ENCODE data around the gene ITGAL.
"Not testable (repeated sequence)": the region's sequence is repeated elsewhere in the genome, so short reads cannot be mapped to it uniquely, and the experiment has no call there.

The ITGAL gene

DNA sequence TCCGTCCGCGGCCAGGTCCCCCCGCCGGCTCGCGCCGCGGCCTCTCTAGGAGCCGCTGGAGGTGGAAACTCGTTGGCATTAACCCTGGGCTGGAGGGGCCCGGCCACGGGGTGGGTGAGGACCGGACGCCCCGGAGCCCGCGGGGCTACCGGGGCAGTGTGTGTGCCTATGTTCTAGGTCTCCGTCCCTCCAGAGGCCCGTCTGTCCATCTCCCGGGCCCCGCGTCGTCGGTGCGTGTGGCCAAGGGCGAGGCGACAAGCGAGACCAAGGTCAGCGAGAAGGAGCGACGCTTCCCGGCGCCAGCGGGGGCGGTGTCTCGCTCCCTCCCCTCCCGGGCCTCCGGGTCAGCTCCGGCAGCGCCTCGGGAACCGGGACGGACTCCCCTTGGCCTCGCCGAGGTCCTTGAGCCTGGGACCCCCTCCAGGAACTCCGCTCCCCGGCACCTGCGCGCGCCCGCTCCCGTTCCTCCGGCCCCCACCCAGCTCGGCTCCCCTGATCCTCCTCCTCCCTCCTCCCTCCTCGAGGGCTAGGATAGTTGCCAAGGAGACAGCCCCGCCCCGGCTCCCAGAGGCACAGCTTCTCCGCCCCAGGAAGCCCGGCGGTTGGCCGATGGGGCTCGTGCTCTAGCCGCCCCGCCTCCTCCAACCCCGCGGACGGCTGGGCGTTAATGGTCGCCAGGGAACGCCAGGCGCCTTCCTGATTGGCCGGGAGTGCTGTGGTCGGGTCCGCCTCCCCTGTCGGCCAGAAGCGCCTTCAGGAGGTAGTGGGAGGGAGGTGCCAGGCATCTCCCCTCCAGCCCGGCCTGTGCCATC, 54.5 kb downstream of the ITGAL start:
- peak; percentile 75 for DNase-seq

DNA sequence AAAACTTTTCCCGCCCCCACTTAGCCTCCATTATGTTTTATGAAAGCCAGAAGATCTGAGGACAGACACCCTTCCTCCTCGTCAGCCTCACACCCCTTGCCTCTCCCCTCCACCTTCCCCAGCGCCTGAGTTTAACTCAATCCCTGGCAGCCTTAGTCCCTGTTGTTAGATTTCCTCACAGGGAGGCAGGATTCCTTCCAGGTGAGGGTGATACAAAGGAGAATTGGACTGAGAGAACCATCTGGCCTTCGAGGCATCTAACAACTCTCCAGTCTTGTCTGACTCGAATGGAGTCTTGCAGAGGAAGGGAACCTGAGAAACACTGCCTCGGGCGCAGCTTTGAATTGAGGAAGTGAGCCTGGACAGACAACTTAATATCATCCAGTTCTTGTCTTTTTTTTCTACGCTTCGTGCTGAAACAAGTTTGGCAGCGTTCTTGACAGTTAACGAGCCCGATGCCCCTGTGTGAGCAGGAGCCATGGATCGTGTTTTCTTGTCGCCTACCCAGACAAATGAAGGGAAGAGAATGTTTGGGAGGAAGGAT, 55.2 kb downstream of the ITGAL start:
- DNase-seq = no peak

DNA sequence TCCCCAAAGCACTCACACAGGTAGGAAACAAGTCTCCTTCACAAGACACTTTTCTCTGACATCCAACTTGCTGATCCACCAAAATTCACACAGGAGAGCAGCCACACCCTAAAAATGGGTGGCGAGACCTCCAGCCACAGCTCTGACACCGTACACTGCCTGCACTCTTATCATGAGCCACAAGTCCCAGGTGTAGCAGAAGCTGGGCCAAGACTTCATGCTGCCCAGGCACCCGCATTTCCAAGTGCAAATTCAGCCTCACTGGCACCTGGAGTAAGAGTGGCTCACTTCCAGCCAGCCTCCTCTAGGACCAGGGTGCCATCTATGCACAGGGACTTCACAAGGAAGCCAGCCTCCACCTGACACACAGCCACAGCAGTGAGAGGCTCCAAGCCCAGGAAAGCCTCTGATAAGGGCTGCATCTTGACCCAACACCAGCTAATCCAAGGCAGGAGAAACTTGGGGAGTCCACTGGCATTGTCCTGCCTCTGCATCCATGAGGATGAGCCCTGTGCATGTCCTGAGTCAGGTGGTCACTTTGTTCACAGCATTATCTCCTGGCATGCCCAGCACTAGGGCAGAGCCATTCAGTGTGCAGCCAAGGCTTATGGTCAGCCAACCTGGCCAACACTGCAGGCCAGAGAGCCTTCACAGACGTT, 56.4 kb downstream of the ITGAL start:
- no peak for DNase-seq

DNA sequence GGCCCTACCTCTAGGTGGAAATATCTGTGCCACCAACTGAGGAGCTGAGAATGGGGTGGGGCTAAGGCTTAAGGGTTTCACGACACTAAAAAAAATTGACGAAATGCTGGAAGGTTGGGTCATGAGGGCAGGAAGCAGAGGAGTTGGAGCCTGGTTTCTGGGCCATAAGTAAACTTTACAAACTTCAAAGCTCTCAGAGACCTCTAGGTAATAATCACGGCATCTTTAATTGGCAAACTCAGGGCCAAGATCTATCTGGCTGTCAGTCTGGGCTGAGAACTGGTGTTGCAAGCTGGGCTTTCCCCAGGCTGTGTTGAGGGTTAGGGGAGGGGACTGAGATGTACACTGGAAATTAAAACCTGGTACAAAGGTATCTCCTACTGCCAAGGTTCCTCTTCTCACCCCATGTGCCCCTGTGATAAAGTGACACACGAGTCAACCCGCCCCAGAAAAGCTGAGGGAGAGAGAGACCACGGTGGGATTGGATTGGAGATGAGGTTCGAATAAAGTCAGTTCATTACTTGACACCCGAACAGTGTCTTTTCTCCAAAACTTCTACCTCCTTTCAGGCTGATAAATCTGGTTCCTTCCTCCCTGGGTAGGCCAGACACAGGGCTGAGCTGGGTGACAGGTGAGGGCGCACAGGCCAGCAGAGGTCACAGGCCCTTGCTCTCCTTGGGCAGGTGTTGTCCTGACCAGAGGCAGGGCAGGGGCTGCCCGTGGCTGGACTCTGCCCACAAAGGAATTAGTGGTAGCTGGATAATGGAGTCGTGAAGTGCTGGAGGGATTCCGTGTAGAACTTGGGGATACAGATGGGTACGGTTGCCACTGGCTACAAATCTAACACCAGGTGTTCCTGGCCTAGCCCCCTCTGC, 57.9 kb downstream of the ITGAL start:
- DNase-seq = no peak

DNA sequence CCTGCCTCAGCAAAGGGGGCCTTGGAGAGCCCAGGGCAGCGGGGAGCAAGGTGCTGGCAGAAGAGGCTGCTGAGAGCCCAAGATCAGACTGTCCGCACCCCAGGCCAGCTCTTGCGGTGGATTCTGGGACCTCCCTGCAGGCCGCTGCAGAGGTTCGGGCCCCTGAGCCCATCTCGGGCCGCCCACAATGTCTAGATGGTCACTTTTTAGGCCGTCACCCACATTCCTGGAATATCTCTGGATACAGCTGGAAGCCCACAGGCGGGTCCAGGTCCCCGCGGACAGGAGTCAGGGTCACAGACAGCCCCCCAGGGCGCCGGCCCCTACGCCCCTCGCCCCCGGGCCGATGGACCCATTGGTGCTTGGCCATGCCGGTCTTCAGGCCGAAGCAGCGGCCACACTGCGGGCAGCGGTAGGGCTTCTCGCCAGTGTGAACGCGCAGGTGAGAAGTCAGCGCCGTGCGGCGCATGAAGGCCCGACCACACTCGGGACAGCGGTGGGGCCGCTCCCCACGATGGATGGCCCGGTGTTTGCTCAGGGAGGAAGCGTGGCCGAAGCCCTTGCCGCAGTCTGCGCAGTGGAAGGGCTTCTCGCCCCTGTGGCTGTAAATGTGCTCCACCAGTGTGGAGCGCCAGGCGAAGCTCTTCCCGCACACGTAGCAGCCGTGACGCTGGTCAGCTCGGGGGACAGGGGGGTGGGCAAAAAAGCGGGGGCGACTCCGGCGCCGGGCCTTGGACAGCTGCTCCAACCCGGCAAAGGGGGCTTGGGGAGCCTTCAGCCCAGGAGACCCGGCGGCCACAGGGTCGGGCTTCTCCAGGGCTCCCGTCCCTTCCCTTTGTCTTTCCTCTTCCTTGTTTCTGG, 60.0 kb downstream of the ITGAL start:
- no peak for DNase-seq

DNA sequence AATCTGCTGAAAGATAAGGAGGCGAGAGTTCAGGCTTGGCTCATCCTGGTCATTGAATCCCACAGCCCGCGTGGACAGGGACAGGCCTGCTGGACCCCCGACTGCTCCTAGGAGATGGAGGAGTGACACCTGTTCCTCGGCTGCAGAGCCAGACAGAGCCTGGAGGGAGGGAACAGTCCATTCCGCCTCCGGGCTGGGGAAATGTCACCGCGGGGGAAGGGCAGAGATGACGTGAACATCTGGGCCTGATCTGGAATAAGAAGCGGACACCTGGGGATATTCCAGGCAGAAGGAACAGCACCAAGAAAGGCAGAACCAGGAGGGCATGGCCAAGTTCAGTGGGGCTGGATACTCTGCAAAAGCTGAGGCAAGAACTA, 60.6 kb downstream of the ITGAL start:
- no peak for DNase-seq

DNA sequence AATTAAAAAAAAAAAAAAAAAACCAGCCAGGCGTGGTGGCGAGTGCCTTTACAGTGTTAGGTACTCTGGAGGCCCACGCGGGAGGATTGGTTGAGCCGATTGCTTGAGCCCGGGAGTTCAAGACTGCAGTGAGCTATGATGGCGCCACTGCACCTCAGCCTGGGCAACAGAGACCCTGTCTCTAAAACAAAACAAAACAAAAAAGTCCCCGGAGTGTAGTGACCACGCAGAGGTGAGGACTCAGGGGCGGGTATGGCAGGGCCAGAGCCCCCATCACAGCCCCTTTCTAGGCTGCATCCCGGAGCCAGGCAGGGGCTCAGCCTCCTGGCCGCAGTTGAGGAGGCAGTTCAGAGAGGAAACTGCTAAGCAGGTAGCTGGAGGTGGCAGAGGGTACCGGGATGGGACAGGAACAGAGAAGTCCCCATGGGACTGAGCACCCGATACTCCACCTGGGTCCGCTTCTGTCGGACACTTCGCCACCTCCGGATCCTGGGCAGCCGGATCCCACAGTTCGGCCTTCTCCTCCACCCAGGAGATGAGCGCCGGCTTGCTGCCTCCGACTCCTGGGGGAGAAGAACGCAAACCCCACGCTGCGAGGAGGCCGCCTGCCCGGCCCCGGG, 61.3 kb downstream of the ITGAL start:
- no peak for DNase-seq

DNA sequence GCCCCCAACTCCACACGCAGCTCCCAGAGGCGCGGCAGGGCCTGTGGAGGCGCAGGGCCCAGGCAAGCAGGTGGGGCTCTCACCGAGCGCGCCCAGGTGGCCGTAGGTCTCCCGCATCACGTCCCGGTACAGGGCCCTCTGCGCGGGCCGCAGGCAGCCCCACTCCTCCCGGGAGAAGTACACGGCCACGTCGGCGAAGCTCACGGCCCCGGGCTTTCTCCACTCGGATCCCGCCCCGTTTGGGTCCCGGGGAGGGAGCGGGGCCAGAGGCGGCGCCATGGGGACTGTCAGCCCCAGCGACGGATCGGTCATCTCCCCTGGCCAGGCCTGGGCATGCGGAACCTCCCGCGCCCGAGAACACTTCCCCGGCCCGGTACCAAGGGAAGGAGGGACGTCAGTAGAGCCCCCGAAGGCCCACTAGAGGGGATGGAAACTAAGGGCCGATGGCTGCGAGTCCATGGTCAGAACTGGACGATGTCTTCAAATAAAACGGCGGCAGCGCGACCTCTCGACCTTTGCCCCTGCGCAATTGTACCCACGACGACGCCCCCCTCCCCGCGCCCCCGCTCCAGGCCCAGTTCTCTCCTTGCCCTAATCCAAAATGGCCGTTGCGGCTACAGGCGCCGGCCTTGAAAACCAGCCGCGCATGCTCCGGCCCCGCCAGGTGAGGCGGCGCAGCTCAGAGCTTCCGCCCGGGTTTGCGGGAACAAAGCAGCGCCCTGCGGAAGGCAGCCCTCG, 62.0 kb downstream of the ITGAL start, which contains the start of gene ZNF747:
Gene ZNF747, minus strand, starts transcription at position 491 of the 738 bp plus-strand sequence. Its CDS starts 179 bp downstream, at position 312.
- peak; percentile 89 for DNase-seq

DNA sequence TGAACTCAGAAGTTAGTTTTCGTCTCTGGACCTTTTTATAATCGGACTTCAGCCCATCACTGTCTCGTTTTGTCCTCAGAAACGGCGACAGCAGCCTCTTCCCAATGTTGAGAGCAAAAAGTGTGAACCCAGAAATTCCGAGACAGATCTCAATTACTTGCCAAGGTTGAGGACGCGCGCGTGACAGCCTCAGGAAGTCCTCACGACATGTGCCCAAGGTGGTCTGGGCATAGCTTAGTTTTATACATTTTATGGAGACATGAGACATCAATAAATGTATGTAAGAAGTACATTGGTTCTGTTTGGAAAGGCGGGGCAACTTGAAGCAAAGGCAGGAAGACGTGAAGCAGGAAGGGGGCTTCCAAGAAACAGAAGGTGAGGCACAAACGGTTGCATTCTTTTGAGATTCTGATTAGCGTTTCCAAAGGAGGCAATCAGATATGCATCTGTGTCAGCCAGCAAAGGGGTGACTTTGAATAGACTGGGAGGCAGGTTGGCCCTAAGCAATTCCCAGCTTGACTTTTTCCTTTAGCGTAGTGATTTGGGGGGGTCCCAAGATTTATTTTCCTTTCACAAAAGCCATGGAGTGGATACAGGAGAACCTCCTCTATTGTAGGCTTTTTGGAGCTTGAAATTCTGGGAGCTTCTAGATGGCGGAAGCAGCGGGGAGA, 62.7 kb downstream of the ITGAL start:
- no peak for DNase-seq

DNA sequence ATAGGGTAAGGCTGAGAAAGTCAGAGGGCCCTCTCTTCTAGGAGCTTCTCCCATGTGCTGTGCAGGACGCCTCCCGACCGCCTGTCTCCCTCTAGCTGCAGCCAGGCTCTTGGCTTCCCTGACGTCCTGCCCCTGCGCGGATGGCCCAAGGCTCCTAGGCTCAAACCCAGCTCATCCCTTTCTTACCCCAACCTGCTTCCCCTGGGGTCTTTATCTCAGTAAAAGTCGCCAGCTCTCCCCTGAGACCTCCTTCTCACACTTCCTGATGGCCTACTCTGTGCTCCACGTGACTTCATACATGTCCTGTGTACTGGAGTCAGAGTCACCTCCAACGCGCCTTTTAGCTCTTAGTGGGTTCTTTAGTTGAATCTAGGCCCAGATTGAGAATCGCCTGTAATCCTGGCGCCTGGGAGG, 63.2 kb downstream of the ITGAL start:
- DNase-seq = peak; percentile 50

DNA sequence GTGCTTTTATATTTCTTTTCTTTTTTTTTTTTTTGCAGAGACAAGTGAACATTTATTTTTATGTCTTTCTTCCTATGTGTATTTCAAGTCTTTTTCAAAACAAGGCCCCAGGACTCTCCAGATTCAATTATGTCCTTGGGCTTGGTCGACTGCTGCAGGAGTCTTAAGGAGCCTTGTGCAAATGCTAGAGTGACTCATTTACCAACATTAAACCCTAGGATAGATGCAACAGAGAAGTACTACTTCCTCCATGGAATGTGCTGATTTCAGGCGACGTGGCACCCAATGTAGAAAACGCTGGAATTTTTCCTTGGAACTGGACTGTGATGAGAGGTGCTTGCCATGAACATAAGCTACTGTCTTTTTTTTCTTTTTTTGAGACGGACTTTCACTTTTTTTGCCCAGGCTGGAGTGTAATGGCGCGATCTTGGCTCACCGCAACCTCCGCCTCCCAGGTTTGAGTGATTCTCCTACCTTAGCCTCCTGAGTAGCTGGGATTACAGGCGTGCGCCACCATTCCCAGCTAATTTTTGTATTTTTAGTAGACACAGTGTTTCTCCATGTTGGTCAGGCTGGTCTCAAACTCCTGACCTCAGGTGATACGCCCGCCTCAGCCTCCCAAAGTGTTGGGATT, 64.0 kb downstream of the ITGAL start:
- not testable (repeated sequence) for DNase-seq

DNA sequence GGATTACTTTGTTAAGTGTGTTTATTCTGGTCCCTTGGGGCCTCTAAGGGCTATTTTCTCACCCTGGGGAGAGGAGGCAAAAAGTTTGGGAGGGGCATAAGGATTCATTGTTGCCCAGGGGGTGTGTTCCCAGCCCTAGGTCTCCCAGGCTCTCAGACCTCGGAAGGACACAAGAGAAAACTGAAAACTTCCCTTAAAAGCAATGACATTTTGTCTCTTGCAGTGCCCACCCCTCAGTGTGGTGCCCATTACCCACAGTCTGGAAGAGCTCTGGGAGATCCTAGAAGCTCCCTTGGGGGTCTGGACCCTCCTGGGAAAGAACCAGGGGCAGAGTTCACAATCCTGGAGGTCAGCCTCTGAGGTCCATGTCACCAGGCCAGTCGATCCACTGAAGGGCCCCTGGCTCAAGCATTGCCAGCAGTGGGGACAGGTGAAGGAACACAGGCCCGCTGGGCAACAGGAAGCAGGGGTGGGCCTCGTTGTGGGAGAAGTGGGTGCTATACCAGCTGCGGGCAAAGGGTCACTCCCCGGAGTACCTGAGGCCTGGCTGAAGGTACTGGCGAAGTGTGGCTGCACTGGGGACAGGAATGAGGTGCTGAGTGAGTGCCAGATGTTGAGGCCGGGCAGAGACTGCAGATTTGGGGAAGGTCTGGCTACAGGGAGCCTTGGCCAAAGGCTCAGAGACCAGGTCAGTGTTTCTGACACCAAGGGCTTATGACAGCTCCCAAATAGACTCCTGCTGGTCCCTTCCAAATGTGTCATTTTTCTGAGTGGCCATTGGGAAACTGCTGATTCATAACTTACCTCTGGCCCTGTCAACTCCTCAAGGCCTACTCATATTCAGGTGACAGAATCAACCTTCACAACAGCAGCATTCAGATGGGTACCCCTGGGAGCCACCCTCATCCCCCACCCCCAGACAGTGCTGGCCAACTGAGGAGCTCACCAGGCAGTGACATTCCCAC, 66.7 kb downstream of the ITGAL start:
- DNase-seq = no peak

DNA sequence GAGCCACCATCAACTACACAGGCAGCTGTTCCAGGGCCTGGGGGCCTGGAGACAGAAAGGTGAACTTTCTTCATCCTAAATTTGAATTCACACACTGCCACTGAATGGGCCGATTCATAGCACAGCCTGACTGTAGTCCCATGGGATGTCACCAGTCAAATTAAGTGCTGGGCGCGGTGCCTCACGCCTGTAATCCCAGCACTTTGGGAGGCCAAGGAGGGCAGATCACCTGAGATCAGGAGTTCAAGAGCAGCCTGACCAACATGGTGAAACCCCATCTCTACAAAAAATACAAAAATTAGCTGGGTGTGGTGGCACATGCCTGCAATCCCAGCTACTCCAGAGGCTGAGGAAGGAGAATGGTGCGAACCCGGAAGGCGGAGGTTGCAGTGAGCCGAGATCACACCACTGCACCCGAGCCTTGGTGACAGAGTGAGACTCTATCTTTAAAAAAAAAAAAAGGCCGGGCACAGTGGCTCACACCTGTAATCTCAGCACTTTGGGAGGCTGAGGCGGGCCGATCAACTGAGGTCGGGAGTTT, 67.5 kb downstream of the ITGAL start:
- DNase-seq = not testable (repeated sequence)

DNA sequence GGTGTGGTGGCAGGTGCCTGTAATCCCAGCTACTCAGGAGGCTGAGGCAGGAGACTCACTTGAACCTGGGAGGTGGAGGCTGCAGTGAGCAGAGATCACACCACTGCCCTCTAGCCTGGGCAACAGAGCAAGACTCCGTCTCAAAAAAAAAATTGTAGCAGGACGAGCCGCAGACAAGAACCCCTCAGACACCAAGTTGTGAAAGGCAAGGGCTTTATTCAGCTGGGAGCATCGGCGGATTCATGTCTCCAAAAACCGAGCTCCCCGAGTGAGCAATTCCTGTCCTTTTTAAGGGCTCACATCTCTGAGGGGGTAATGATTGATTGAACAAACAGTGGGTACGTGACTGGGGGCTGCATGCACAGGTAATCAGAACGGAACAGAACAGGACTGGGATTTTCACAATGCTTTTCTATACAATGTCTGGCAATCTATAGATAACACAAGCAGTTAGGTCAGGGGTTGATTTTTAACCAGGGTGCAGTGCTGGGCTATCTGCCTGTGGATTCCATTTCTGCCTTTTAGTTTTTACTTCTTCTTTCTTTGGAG, 68.4 kb downstream of the ITGAL start:
- not testable (repeated sequence) for DNase-seq

DNA sequence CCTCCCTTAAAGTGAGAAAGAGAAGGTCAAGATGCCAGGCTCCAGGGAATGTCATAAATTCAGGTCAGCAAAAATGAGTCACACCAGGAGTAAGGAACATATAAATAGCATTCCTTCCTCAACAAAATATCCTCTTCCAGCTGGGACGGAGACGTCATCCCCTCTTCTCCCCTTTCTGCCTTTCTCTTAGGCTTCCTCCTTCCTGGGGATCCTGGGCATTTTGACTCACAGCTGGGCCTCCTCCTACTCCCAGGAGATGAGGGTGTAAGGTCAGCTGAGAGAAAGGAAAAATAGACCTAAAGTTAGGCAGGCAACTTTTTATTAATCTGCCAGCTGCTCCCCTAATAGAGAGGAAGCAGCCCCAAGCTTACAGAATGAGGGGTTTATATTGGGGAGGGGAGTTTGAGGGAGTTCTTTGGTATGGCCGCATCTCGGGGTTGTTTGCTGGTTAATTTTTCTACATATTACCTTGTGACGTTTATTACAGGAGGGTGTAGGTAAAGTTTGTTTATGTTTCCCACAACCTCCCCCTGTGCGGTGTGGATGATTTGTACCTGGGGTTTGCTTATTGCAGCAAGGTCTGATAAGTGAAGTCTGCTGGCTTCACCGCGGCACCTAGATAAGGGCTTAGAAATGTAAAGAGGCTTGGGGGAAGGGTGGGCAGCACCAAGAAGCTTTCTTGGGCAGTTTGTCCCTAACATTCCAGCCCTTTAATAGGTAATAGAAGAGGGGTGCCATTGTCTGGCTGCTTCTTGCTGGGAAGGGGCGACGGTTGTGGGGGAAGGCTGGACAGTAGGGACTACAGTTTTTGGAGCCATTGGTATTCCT, 69.2 kb downstream of the ITGAL start:
- no peak for DNase-seq

DNA sequence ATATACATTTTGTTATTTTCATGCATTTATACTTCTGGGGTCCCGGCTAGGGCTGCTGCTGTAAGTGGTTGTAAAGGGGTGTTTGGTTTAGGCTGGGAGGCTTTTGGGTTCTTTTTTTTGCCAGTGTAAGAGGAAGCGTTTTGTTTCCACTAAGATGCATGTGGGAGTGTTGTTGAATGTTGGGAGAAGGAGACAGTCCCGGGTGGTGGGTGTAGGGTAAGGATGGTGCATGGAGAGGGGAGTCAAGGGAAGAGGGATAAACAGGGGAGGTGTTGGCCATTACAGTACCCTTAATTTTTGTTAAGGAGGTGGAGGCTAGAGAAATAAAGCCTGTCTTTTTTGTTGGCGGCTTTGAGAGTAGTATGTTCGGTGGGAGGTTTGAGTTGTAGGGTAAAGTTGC, 70.5 kb downstream of the ITGAL start:
- no peak for DNase-seq

DNA sequence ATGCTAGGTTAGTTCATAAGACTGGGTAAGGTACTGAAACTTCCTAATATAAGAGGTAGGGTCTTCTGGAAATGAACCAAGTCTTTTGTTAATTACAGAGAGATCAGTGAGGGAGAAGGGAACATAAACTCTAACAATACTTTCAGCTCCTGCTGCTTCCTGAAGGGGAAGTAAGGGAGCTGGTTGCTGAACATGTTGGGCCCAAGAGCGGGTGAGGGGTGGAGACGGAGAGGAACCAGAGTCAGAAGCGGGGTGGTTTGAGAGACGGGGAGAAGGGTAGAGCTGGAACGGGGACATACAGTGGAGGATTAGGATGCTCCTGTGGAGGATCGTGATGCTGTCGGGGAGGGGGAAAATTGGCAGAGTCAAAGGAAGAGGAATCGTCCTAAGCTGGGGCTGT, 73.6 kb downstream of the ITGAL start:
- no peak for DNase-seq

Data from activated T-cell treated with anti-CD3 and anti-CD28 coated beads for 4 hours (primary cell).